Smooth muscle cell of the brain vasculature (primary cell): ENCODE measurements around the gene ATG16L1.

Experiments
- DNase-seq: peaks from one replicate; pipeline ENCODE4 v3.0.0-alpha.2; 2012; ENCODE audit warnings: low read depth, low spot score

The ATG16L1 gene

GRCh38 chr2:233227346-233227978 is 24.0 kb upstream of the ATG16L1 start:
- no peak for DNase-seq

GRCh38 chr2:233228376-233228775 is 23.1 kb upstream of the ATG16L1 start:
- no peak for DNase-seq

GRCh38 chr2:233233618-233234230 is 17.7 kb upstream of the ATG16L1 start:
- DNase-seq, result no peak

GRCh38 chr2:233234264-233234663 is 17.2 kb upstream of the ATG16L1 start:
- no peak for DNase-seq

- DNase-seq, result no peak
Measured at GRCh38 chr2:233234996-233235395, 16.5 kb upstream of the ATG16L1 start.

GRCh38 chr2:233235977-233236376 is 15.5 kb upstream of the ATG16L1 start:
- no peak for DNase-seq

- no peak for DNase-seq
Measured at GRCh38 chr2:233236820-233237589, 14.5 kb upstream of the ATG16L1 start.

GRCh38 chr2:233240897-233241296 is 10.6 kb upstream of the ATG16L1 start:
- no peak for DNase-seq

GRCh38 chr2:233241803-233242202 is 9.7 kb upstream of the ATG16L1 start:
- DNase-seq, result no peak

GRCh38 chr2:233242231-233242927 is 9.1 kb upstream of the ATG16L1 start:
- DNase-seq, result no peak

GRCh38 chr2:233243348-233243747 is 8.1 kb upstream of the ATG16L1 start:
- no peak for DNase-seq

- no peak for DNase-seq
Measured at GRCh38 chr2:233244818-233245217, 6.7 kb upstream of the ATG16L1 start.

GRCh38 chr2:233245406-233245805 is 6.1 kb upstream of the ATG16L1 start:
- DNase-seq, result no peak

- DNase-seq, result no peak
Measured at GRCh38 chr2:233247116-233247515, 4.4 kb upstream of the ATG16L1 start.

- DNase-seq, result no peak
Measured at GRCh38 chr2:233247744-233248143, 3.7 kb upstream of the ATG16L1 start.

- no peak for DNase-seq
Measured at GRCh38 chr2:233248999-233249398, 2.5 kb upstream of the ATG16L1 start.

GRCh38 chr2:233250568-233250967 is 905 bp upstream of the ATG16L1 start:
- no peak for DNase-seq

GRCh38 chr2:233250985-233251305 is 528 bp upstream of the ATG16L1 start:
- no peak for DNase-seq

- no peak for DNase-seq
Measured at GRCh38 chr2:233252227-233252626, 754 bp downstream of the ATG16L1 start.

- DNase-seq, result no peak
Measured at GRCh38 chr2:233255151-233255550, 3.7 kb downstream of the ATG16L1 start.

GRCh38 chr2:233256048-233256447 is 4.6 kb downstream of the ATG16L1 start:
- DNase-seq, result no peak

- DNase-seq, result no peak
Measured at GRCh38 chr2:233258211-233258610, 6.7 kb downstream of the ATG16L1 start.
